A549 (cell line): ENCODE results near the gene HSD17B1.

Experiments
- MYC ChIP-seq: IDR thresholded peaks from 2 replicates; pipeline ENCODE4 v1.6.1; 2012; ENCODE audit warnings: mild to moderate bottlenecking, inconsistent platforms, low read length, improper control_type of control experiment, borderline replicate concordance
- RAD21 ChIP-seq, 2 experiments: fragments of >200 bp in 1 of 2; sonication (Bioruptor Twin) in 1 of 2; formaldehyde crosslinking in 1 of 2; IDR thresholded peaks in 1 of 2; conservative IDR thresholded peaks in 1 of 2; 2 replicates in 1 of 2; 3 replicates in 1 of 2; pipeline ENCODE4 v1.6.1; 2012 to 2018; ENCODE audit warnings: inconsistent platforms in 1 of 2
- SREBF2 ChIP-seq: fragments of 450-650 bp; IDR thresholded peaks from 2 replicates; pipeline ENCODE4 v1.6.1; 2014; ENCODE audit warnings: mild to moderate bottlenecking, moderate library complexity

GRCh38 chr17:42512246-42512645, 40.5 kb upstream of the HSD17B1 start:
- TF ChIP-seq MYC = no peak
- TF ChIP-seq RAD21 (conservative IDR thresholded peaks at IDR 0.05 in 1 of 2, IDR thresholded peaks at IDR 0.05 in 1 of 2) = no peak
- TF ChIP-seq SREBF2 = no peak
